Measurements from ENCODE around the gene RMC1. TPM values are rescaled to one million over a fixed set of nuclear protein-coding genes. Genes with fewer than 3 reads are reported as not detected.
A peak's percentile ranks its signal among the peaks of the same experiment; 100 is the strongest.

The RMC1 gene
- total and polyA plus RNA-seq, 4 donors = 15.6 to 24.7 (median 20.8) TPM

GRCh38 chr18:23524213-23524707 lies 20.9 kb downstream of the RMC1 start:
- no peak for DNase-seq (ENCODE audit: low spot score)
- peaks cover 22 to 65% (median 54%) of the 10 kb centered on the region in 4 donors for H3K36me3 ChIP-seq (ENCODE audit: control insufficient read depth in 4 of 4, insufficient read depth in 3 of 4, low read depth in 1 of 4, low read length in 3 of 4)
- 73% methylated on average over 14 of the region's 14 CpGs for WGBS

More at GRCh38 chr18:23524213-23524707, 20.9 kb downstream of the RMC1 start:
- no peaks in the 10 kb centered on the region for H3K27me3 ChIP-seq (ENCODE audit: control insufficient read depth in 4 of 4, insufficient read depth in 4 of 4, low read length in 3 of 4)
- TF ChIP-seq REST (IDR thresholded peaks at IDR 0.05) (no peak), JUND (IDR thresholded peaks at IDR 0.05) (no peak), SP1 (IDR thresholded peaks at IDR 0.05) (no peak), FOXA1 (IDR thresholded peaks at IDR 0.05) (peak; percentile 82), CTCF (IDR thresholded peaks at IDR 0.05; ENCODE audit: low read depth, low read length, missing input control) (no peak), HNF4A (conservative IDR thresholded peaks at IDR 0.05) (peak; percentile 48 to 69), EGR1 (IDR thresholded peaks at IDR 0.05; ENCODE audit: low read depth in 2 of 2) (no peak), YY1 (IDR thresholded peaks at IDR 0.05) (peak; percentile 61), ATF3 (IDR thresholded peaks at IDR 0.05) (no peak), FOXA2 (IDR thresholded peaks at IDR 0.05) (peak; percentile 95), HNF4G (IDR thresholded peaks at IDR 0.05) (no peak), RAD21 (IDR thresholded peaks at IDR 0.05) (peak in 1 of 2 donors; percentile 4), GABPA (IDR thresholded peaks at IDR 0.05 in 1 of 2, conservative IDR thresholded peaks at IDR 0.05 in 1 of 2) (no peak), ZBTB33 (IDR thresholded peaks at IDR 0.05) (no peak), RXRA (IDR thresholded peaks at IDR 0.05) (peak; percentile 59 to 73), TAF1 (conservative IDR thresholded peaks at IDR 0.05) (no peak), NR2F2 (IDR thresholded peaks at IDR 0.05) (no peak), MAX (IDR thresholded peaks at IDR 0.05) (no peak)
- H3K4me3 ChIP-seq (ENCODE audit: low read depth in 1 of 3, low read length in 3 of 3) = no peak overlapping the region
- peaks cover 0 to 12% (median 5%) of the 10 kb centered on the region in 4 donors for H3K4me1 ChIP-seq (ENCODE audit: control insufficient read depth in 4 of 4, insufficient read depth in 4 of 4, low read length in 3 of 4)
- H3K27ac ChIP-seq (ENCODE audit: low read depth in 1 of 2, low read length in 2 of 2) = peak overlapping the region; percentile 47 to 77
- no peaks in the 10 kb centered on the region for H3K9me3 ChIP-seq (ENCODE audit: control insufficient read depth in 4 of 4, low read length in 3 of 4)
- H3K9ac ChIP-seq (ENCODE audit: low read depth in 1 of 2, low read length in 2 of 2) = no peak overlapping the region
